ENCODE data around the gene CDK7.

The CDK7 gene

DNA sequence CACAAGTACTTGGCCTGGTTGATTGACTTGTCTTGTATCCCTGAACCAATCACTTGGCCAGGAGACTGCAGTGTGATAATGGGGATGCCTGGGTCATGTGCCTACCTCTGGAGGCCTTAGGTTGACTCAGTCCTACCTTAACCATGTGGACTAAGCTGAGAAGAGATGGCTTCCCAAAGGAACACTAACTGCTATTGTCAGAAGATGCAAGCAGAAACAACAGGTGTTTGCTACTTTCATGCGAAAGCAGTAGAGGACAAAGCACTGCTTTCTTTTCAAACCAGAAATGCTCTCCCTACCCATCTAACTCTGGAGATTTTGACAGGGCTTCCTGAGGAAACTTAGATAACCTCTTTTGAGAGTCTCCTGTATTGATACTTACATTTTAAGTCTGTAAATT lies 22.9 kb downstream of the CDK7 start:
- Mint-ChIP-seq H3K9me3 (no peaks in the 10 kb centered on the region), H3K27ac (no peak overlapping the region), H3K4me1 (ENCODE audit: low read depth) (no peaks in the 10 kb centered on the region), H3K36me3 (ENCODE audit: low read depth) (peaks cover 30% of the 10 kb centered on the region), H3K27me3 (ENCODE audit: low read depth) (no peaks in the 10 kb centered on the region), H3K4me3 (no peak overlapping the region)

DNA sequence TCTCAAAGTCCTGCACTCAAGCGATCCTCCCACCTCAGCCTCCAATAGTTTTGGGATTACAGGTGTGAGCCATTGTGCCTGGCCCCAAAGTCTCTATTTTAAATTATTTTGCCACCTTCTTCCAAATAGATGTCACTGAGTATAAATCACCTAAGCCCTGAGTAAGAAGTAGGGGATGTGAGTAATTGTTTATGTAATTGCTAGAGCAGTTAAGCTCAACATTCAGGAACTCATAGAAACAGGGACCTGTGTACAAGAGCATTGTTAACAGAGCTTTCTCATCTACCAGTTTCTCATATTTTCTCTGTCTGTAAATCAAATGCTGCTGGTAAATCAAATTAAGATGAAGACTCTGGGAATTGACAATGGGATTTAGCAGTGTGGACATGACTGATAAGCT lies 26.3 kb downstream of the CDK7 start:
- Mint-ChIP-seq H3K27me3 (ENCODE audit: low read depth) (no peaks in the 10 kb centered on the region), H3K27ac (no peak overlapping the region), H3K36me3 (ENCODE audit: low read depth) (peaks cover 41% of the 10 kb centered on the region), H3K4me1 (ENCODE audit: low read depth) (no peaks in the 10 kb centered on the region), H3K4me3 (no peak overlapping the region), H3K9me3 (no peaks in the 10 kb centered on the region)

GRCh38 chr5:69265931-69266330 lies 31.2 kb downstream of the CDK7 start:
- no peaks in the 10 kb centered on the region for H3K27me3 Mint-ChIP-seq (ENCODE audit: low read depth)
- no peak overlapping the region for H3K27ac Mint-ChIP-seq
- H3K9me3 Mint-ChIP-seq = no peaks in the 10 kb centered on the region
- H3K4me1 Mint-ChIP-seq (ENCODE audit: low read depth) = no peaks in the 10 kb centered on the region
- H3K36me3 Mint-ChIP-seq (ENCODE audit: low read depth) = peaks cover 27% of the 10 kb centered on the region
- no peak overlapping the region for H3K4me3 Mint-ChIP-seq

DNA sequence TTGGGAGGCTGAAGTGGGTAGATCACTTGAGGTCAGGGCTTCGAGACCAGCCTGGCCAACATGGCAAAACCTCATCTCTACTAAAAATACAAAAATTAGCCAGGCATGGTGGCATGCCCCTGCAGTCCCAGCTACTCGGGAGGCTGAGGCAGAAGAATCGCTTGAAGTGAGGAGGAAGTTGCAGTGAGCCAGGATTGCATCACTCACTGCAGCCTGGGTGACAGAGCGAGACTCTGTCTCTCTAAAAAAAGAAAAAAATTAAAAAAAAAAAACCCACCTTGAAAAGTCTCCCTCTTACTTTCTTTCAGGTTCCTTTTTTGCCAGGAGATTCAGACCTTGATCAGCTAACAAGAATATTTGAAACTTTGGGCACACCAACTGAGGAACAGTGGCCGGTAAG lies 34.2 kb downstream of the CDK7 start:
- Mint-ChIP-seq H3K27me3 (ENCODE audit: low read depth) (no peaks in the 10 kb centered on the region), H3K9me3 (no peaks in the 10 kb centered on the region), H3K4me1 (ENCODE audit: low read depth) (peaks cover 5% of the 10 kb centered on the region), H3K27ac (no peak overlapping the region), H3K4me3 (no peak overlapping the region), H3K36me3 (ENCODE audit: low read depth) (peaks cover 17% of the 10 kb centered on the region)

- H3K4me1 Mint-ChIP-seq (ENCODE audit: low read depth) = peaks cover 5% of the 10 kb centered on the region
- peaks cover 13% of the 10 kb centered on the region for H3K36me3 Mint-ChIP-seq (ENCODE audit: low read depth)
- H3K27me3 Mint-ChIP-seq (ENCODE audit: low read depth) = no peaks in the 10 kb centered on the region
- H3K9me3 Mint-ChIP-seq = no peaks in the 10 kb centered on the region
- no peak overlapping the region for H3K4me3 Mint-ChIP-seq
- no peak overlapping the region for H3K27ac Mint-ChIP-seq
These were observed 36.2 kb downstream of the CDK7 start for GRCh38 chr5:69270840-69271239.

DNA sequence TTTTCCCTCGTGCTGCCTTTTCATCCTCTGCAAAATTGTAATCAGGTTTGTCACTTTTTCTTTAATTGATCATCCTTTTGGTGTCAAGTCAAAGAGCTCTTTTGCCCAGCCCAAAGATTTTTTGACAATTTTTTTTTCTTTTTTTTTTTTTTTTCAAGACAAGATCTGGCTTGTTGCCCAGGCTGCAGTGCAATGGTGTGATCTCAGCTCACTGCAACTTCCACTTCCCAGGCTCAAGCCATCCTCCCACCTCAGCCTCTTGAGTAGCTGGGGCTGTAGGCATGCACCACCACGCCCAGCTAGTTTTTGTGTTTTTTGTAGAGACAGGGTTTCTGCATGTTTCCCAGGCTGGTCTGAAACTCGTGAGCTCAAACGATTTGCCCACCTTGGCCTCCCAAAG lies 36.7 kb downstream of the CDK7 start:
- Mint-ChIP-seq H3K36me3 (ENCODE audit: low read depth) (peaks cover 13% of the 10 kb centered on the region), H3K4me1 (ENCODE audit: low read depth) (peaks cover 5% of the 10 kb centered on the region), H3K27me3 (ENCODE audit: low read depth) (no peaks in the 10 kb centered on the region), H3K27ac (no peak overlapping the region), H3K9me3 (no peaks in the 10 kb centered on the region), H3K4me3 (no peak overlapping the region)

- Mint-ChIP-seq H3K4me3 (no peak overlapping the region), H3K27ac (no peak overlapping the region), H3K36me3 (ENCODE audit: low read depth) (peaks cover 21% of the 10 kb centered on the region), H3K27me3 (ENCODE audit: low read depth) (no peaks in the 10 kb centered on the region), H3K9me3 (no peaks in the 10 kb centered on the region), H3K4me1 (ENCODE audit: low read depth) (peaks cover 5% of the 10 kb centered on the region)
These were observed 40.9 kb downstream of the CDK7 start for GRCh38 chr5:69275563-69275962.

DNA sequence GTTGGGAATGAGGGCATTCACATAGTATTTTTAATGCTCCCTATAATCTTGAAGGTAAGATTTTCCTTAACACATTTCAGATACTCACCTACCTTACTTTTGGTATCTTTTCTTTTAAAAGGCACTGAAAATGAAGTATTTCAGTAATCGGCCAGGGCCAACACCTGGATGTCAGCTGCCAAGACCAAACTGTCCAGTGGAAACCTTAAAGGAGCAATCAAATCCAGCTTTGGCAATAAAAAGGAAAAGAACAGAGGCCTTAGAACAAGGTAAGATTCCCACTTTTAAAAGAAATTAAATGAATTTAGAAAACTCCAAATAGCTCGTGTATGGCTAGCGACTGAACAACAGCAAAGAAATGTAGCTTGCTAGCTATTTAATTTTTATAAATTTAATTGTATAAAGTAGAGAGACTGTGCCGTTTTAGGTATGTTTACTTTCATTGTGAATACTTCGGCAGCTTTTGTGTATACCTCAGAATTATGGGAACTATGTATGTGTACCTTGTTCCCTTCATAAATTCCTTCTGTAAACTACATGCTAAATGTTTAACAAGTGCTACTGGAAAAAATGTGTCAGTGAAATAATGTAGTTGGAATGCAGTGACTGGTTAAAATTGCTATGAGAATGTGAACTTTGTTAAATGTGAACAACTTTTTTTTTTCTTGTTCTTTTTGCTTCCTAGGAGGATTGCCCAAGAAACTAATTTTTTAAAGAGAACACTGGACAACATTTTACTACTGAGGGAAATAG lies 41.9 kb downstream of the CDK7 start:
- H3K4me1 Mint-ChIP-seq (ENCODE audit: low read depth) = peaks cover 5% of the 10 kb centered on the region
- peaks cover 17% of the 10 kb centered on the region for H3K36me3 Mint-ChIP-seq (ENCODE audit: low read depth)
- H3K9me3 Mint-ChIP-seq = no peaks in the 10 kb centered on the region
- no peaks in the 10 kb centered on the region for H3K27me3 Mint-ChIP-seq (ENCODE audit: low read depth)
- no peak overlapping the region for H3K4me3 Mint-ChIP-seq
- H3K27ac Mint-ChIP-seq = no peak overlapping the region

DNA sequence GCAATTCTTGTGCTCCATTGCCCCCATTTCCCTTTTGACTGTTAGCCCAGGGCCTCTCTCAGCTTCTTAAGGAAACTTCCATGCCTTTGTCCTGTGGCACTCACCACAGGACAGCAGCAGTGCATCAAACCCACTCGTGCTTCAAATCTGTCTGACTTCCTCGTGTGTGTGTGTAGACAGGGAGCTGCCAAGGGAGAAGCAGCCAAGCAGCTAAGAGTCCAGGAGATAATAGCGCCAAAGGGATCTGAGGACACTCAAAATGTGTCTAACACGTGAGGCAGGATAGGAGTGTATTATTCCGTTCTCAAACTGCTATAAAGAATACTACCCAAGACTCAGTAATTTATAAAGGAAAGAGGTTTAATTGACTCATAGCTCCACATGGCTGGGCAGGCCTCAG lies 44.8 kb downstream of the CDK7 start:
- H3K4me1 Mint-ChIP-seq (ENCODE audit: low read depth) = no peaks in the 10 kb centered on the region
- H3K36me3 Mint-ChIP-seq (ENCODE audit: low read depth) = peaks cover 14% of the 10 kb centered on the region
- H3K27me3 Mint-ChIP-seq (ENCODE audit: low read depth) = no peaks in the 10 kb centered on the region
- H3K4me3 Mint-ChIP-seq = no peak overlapping the region
- H3K27ac Mint-ChIP-seq = no peak overlapping the region
- no peaks in the 10 kb centered on the region for H3K9me3 Mint-ChIP-seq

DNA sequence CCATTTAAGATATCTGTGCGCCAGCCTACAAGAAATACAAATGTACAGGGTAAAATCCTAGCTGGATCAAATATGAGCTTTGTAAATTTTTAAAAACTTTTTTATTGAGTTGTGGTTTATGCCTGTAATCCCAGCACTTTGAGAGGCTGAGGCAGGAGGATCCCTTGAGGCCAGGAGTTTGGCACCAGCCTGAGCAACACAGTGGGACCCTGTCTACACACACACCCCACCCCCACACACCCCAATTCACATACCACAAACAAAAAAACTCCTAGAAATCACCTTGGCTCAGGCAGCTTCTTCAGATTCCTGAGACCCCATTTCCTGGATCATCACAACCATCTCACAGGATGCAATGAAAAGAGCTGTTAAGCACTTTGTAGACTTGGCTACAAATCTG lies 46.4 kb downstream of the CDK7 start:
- Mint-ChIP-seq H3K27me3 (ENCODE audit: low read depth) (no peaks in the 10 kb centered on the region), H3K4me1 (ENCODE audit: low read depth) (no peaks in the 10 kb centered on the region), H3K9me3 (no peaks in the 10 kb centered on the region), H3K27ac (no peak overlapping the region), H3K36me3 (ENCODE audit: low read depth) (peaks cover 12% of the 10 kb centered on the region), H3K4me3 (no peak overlapping the region)

GRCh38 chr5:69284203-69284602 lies 49.5 kb downstream of the CDK7 start:
- no peaks in the 10 kb centered on the region for H3K9me3 Mint-ChIP-seq
- H3K36me3 Mint-ChIP-seq (ENCODE audit: low read depth) = peaks cover 9% of the 10 kb centered on the region
- H3K27me3 Mint-ChIP-seq (ENCODE audit: low read depth) = no peaks in the 10 kb centered on the region
- no peaks in the 10 kb centered on the region for H3K4me1 Mint-ChIP-seq (ENCODE audit: low read depth)
- H3K27ac Mint-ChIP-seq = no peak overlapping the region
- H3K4me3 Mint-ChIP-seq = no peak overlapping the region

DNA sequence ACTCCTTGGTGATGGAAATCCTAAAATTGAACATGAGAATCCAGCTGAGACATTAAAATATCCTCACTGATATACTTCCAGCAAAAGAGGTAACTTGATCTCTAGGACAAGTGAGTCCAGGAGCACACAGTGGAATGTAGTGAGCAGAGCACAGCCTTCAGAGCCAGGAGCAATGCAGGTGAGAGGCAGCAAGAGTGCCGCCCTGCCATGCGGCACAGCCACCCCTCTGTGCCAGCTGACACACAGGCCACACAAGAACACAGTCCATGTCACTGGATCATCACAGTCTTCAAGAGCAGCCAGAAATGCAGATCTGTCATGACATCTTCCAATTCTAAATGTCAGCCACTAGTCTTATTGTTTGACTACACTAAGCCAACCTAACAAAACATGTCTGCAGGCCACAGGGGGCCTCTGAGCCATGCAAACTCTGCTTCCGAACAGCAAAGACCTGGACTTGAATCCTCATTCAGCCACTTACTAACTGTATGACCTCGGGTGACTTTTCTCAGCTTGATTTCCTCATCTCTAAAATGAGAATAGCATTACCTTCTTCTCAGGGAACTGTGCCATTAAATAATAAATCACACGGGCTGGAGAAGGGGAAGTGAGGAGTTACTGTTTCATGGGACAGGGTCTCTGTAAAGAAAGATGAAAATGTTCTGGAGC lies 50.9 kb downstream of the CDK7 start:
- Mint-ChIP-seq H3K9me3 (no peaks in the 10 kb centered on the region), H3K27ac (no peak overlapping the region), H3K27me3 (ENCODE audit: low read depth) (no peaks in the 10 kb centered on the region), H3K4me3 (no peak overlapping the region), H3K36me3 (ENCODE audit: low read depth) (peaks cover 3% of the 10 kb centered on the region), H3K4me1 (ENCODE audit: low read depth) (no peaks in the 10 kb centered on the region)

DNA sequence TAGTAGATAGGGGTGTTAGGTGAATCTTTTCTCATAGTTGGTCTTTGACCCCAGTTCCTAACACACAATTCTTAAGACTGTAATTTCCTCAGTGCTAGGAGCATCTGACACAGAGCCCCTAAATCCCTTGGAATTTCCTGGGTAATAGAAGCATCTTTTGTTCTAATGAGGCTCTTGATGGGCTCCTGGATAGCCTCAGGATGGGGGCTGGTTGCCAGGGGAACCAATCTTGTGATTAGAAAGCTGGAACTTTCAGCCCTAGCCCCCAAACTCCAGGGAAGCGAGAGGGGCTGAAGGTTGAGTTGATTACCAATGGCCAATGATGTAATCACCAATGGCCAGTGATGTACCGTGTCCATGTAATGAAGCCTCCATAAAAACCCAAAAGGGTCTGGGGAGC lies 53.4 kb downstream of the CDK7 start:
- no peak overlapping the region for H3K27ac Mint-ChIP-seq
- no peak overlapping the region for H3K4me3 Mint-ChIP-seq
- no peaks in the 10 kb centered on the region for H3K4me1 Mint-ChIP-seq (ENCODE audit: low read depth)
- H3K36me3 Mint-ChIP-seq (ENCODE audit: low read depth) = peaks cover 4% of the 10 kb centered on the region
- H3K27me3 Mint-ChIP-seq (ENCODE audit: low read depth) = no peaks in the 10 kb centered on the region
- no peaks in the 10 kb centered on the region for H3K9me3 Mint-ChIP-seq

DNA sequence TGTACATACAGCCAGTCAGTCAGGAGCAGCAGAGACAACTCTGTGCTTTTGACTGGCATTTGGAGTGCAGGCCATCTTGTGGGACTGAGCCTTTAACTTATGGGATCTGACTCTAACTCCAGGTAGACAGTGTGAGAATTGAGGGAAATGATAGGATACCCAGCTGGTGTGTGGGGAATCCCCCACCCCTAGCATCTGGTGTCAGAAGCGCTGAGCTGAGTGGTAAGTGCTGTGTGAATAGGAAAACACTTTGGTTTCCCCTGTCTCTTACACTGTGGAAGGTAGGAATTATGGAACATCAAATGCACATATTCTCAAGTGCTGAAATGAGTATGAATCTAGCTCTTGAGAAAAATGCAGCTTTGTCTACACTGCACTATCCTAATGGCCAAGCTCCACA lies 54.0 kb downstream of the CDK7 start:
- Mint-ChIP-seq H3K4me1 (ENCODE audit: low read depth) (no peaks in the 10 kb centered on the region), H3K27me3 (ENCODE audit: low read depth) (no peaks in the 10 kb centered on the region), H3K27ac (no peak overlapping the region), H3K9me3 (no peaks in the 10 kb centered on the region), H3K36me3 (ENCODE audit: low read depth) (peaks cover 4% of the 10 kb centered on the region), H3K4me3 (no peak overlapping the region)

DNA sequence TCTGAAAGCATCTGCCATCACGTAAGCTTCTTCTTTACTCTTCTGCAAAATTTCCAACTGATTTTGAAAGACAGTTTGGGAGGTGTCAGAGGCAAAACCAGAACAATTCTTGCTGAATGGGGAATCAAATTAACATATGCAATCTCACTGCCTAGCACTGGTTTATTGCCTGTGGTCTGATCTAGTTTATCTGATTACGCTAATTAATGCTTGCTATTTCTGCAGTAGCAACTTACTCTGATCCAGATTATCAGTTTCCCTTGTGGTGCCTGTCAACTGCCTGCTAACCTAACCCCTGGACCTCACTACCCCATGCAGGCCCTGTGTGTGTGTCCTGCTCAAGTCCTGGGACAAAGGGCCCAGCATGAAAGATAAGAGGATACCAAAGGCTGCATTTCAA lies 57.6 kb downstream of the CDK7 start:
- Mint-ChIP-seq H3K9me3 (no peaks in the 10 kb centered on the region), H3K27ac (no peak overlapping the region), H3K36me3 (ENCODE audit: low read depth) (peaks cover 8% of the 10 kb centered on the region), H3K27me3 (ENCODE audit: low read depth) (no peaks in the 10 kb centered on the region), H3K4me1 (ENCODE audit: low read depth) (peaks cover 2% of the 10 kb centered on the region), H3K4me3 (no peak overlapping the region)
